WTC11 (cell line): ENCODE results near the gene SORCS2.

ENCODE experiments used
- AFF4 ChIP-seq: sonication (generic); formaldehyde crosslinking; IDR thresholded peaks from 2 replicates; pipeline ENCODE4 v1.8.1; 2023; ENCODE audit warnings: mild to moderate bottlenecking, missing genetic modification reagents, borderline replicate concordance
- ATF2 ChIP-seq: sonication (generic); formaldehyde crosslinking; IDR thresholded peaks from 2 replicates; pipeline ENCODE4 v1.8.1; 2022; ENCODE audit warnings: low read depth, missing genetic modification reagents, borderline replicate concordance
- ATF3 ChIP-seq: sonication (generic); formaldehyde crosslinking; conservative IDR thresholded peaks from 2 replicates; pipeline ENCODE4 v1.8.1; 2022; ENCODE audit warnings: mild to moderate bottlenecking, missing genetic modification reagents
- CBFB ChIP-seq: sonication (generic); formaldehyde crosslinking; IDR thresholded peaks from 2 replicates; pipeline ENCODE4 v1.8.1; 2022; ENCODE audit warnings: mild to moderate bottlenecking, low read depth, missing genetic modification reagents
- CREB1 ChIP-seq: sonication (generic); formaldehyde crosslinking; IDR thresholded peaks from 2 replicates; pipeline ENCODE4 v1.8.0; 2023; ENCODE audit warnings: mild to moderate bottlenecking, missing genetic modification reagents
- CTCF ChIP-seq: fragments of 200-600 bp; IDR thresholded peaks from 2 replicates; pipeline ENCODE4 v1.8.0; 2022; ENCODE audit warnings: antibody characterized with exemption
- E2F1 ChIP-seq: sonication (generic); formaldehyde crosslinking; IDR thresholded peaks from 2 replicates; pipeline ENCODE4 v1.8.0; 2022; ENCODE audit warnings: mild to moderate bottlenecking, missing genetic modification reagents
- ELF4 ChIP-seq: sonication (generic); formaldehyde crosslinking; IDR thresholded peaks from 2 replicates; pipeline ENCODE4 v1.8.1; 2022; ENCODE audit warnings: low read depth, mild to moderate bottlenecking, moderate library complexity, missing genetic modification reagents
- GRHL2 ChIP-seq: fragments of 250-450 bp; sonication (Bioruptor Pico); IDR thresholded peaks from 2 replicates; pipeline ENCODE4 v1.8.0; 2022; ENCODE audit warnings: mild to moderate bottlenecking, moderate library complexity; ENCODE audit not compliant: insufficient replicate concordance, severe bottlenecking
- MAX ChIP-seq: sonication (generic); formaldehyde crosslinking; IDR thresholded peaks from 2 replicates; pipeline ENCODE4 v1.8.0; 2022; ENCODE audit warnings: mild to moderate bottlenecking, missing genetic modification reagents
- NR2C2 ChIP-seq: sonication (generic); formaldehyde crosslinking; IDR thresholded peaks from 2 replicates; pipeline ENCODE4 v1.8.0; 2022; ENCODE audit warnings: mild to moderate bottlenecking, missing genetic modification reagents
- ZNF138 ChIP-seq: sonication (generic); formaldehyde crosslinking; conservative IDR thresholded peaks from 2 replicates; pipeline ENCODE4 v1.8.1; 2022; ENCODE audit warnings: mild to moderate bottlenecking, moderate library complexity, missing genetic modification reagents
- ZNF425 ChIP-seq: fragments of 250-450 bp; sonication (Bioruptor Pico); conservative IDR thresholded peaks from 2 replicates; pipeline ENCODE4 v1.9.0; 2021; ENCODE audit warnings: mild to moderate bottlenecking

GRCh38 chr4:7300711-7301095 lies 108.4 kb downstream of the SORCS2 start:
- no peak for TF ChIP-seq ZNF138
- no peak for TF ChIP-seq CBFB
- TF ChIP-seq CTCF: no peak
- no peak for TF ChIP-seq ZNF425 (CRISPR knock-in tag)
- TF ChIP-seq ATF3: no peak
- TF ChIP-seq CREB1 (CRISPR knock-in tag): no peak
- TF ChIP-seq AFF4 (CRISPR knock-in tag): no peak
- no peak for TF ChIP-seq GRHL2 (CRISPR knock-in tag)
- no peak for TF ChIP-seq E2F1 (CRISPR knock-in tag)
- TF ChIP-seq MAX (CRISPR knock-in tag): no peak
- no peak for TF ChIP-seq ELF4 (CRISPR knock-in tag)
- TF ChIP-seq NR2C2 (CRISPR knock-in tag): no peak
- TF ChIP-seq ATF2 (CRISPR knock-in tag): no peak
